ENCODE data around the gene MLPH. TPM values are rescaled to one million over a fixed set of nuclear protein-coding genes. Genes with fewer than 3 reads are reported as not detected.

The MLPH gene
- total and polyA plus RNA-seq, 2 of the 13 experiments (the other 11 are each of a cell fraction or from before 2014, with no cell fraction given): 0.12 TPM; not detected in 1

DNA sequence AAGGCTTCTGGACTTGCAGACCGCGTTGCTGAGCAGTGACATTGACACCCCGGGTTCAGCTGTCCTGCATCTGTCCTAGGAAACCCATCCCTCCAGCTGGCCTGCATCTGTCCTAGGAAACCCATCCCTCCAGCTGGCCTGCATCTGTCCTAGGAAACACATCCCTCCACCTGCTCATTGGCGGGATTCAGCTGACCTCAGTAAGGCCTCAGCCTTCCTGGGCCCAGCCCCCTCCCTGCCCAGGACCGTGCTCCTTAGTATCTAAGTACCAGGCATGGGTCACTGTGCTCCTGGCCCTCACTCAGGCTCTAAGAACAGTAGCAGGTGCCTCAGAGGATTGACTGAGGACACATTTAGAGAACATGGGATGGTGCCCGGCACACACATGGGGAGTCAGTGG, 1.2 kb downstream of the MLPH start:
- no peaks in the 10 kb centered on the region for H3K79me2 ChIP-seq (ENCODE audit: insufficient read depth, low read length)

More for the DNA sequence above, 1.2 kb downstream of the MLPH start:
- DNase-seq (ENCODE audit: low spot score): no peak
- Histone ChIP-seq H3K4me2 (ENCODE audit: low read depth, low read length) (no peak overlapping the region), H3K4me1 (ENCODE audit: insufficient read depth, low read length) (peaks cover 1% of the 10 kb centered on the region; the same call in 1 of the 2 replicates), H2AFZ (ENCODE audit: low read length) (no peak overlapping the region), H3K36me3 (replicated peaks in 1 of 2; ENCODE audit: control insufficient read depth in 1 of 2, insufficient read depth in 2 of 2, low read length in 2 of 2) (no peaks in the 10 kb centered on the region), H3K9me3 (ENCODE audit: low read length) (peaks cover 29% of the 10 kb centered on the region), H3K9ac (ENCODE audit: insufficient read depth, low read depth, low read length) (no peak overlapping the region), H4K20me1 (ENCODE audit: insufficient read depth, low read length) (no peaks in the 10 kb centered on the region), H3K27me3 (ENCODE audit: control insufficient read depth in 1 of 2, insufficient read depth in 2 of 2, low read length in 2 of 2) (peaks cover 0 to 36% of the 10 kb centered on the region in 2 experiments; a peak in 3 of 5 replicates), H3K27ac (ENCODE audit: extremely low read length, insufficient read depth, low read length) (no peak overlapping the region), H3K4me3 (replicated peaks in 1 of 3; ENCODE audit: insufficient read depth in 1 of 3, low read depth in 2 of 3, low read length in 3 of 3) (no peak overlapping the region)
- ATAC-seq: no peak
- ChIA-PET POLR2A (no interaction called here), CTCF (ENCODE audit: low intra/inter-chr PET ratio, low total read pairs) (no interaction called here)
- FAIRE-seq: no peak
- no peak for TF ChIP-seq CBX1 (IDR thresholded peaks at IDR 0.05; ENCODE audit: low read depth)
- TF ChIP-seq ZBTB25 (CRISPR knock-in tag; IDR thresholded peaks at IDR 0.05): no peak
- no peak for TF ChIP-seq ZSCAN31 (CRISPR knock-in tag; IDR thresholded peaks at IDR 0.05; ENCODE audit: low read depth)
- TF ChIP-seq NFYB (CRISPR knock-in tag; IDR thresholded peaks at IDR 0.05): no peak
- no peak for TF ChIP-seq HIC2 (CRISPR knock-in tag; IDR thresholded peaks at IDR 0.05; ENCODE audit: low read depth)
- TF ChIP-seq HINFP (CRISPR knock-in tag; IDR thresholded peaks at IDR 0.05; ENCODE audit: low read depth): no peak
- no peak for TF ChIP-seq ARID5B (CRISPR knock-in tag; IDR thresholded peaks at IDR 0.05)
- TF ChIP-seq NR2C2 (CRISPR knock-in tag; IDR thresholded peaks at IDR 0.05; ENCODE audit: borderline replicate concordance): no peak
- no peak for TF ChIP-seq ZNF207 (IDR thresholded peaks at IDR 0.05; ENCODE audit: borderline replicate concordance)
- TF ChIP-seq CREB1 (IDR thresholded peaks at IDR 0.05): no peak
- no peak for TF ChIP-seq CREB1 (CRISPR knock-in tag; IDR thresholded peaks at IDR 0.05)
- TF ChIP-seq CHD4 (IDR thresholded peaks at IDR 0.05; ENCODE audit: borderline replicate concordance, low read length): no peak
- TF ChIP-seq HOXA5 (CRISPR knock-in tag; IDR thresholded peaks at IDR 0.05): no peak
- TF ChIP-seq FUBP1 (CRISPR knock-in tag; IDR thresholded peaks at IDR 0.05; ENCODE audit: borderline replicate concordance): no peak
- intact Hi-C loops (cut with micrococcal nuclease; ENCODE audit: unreplicated experiment): no loop called here
- BruUV-seq (replicated peaks): no TSS peak
- in situ Hi-C loops (cut with HindIII; ENCODE audit: extremely low pct_ligation_motif_present, low pct_unique_long_range_greater_than_20kb): no loop called here
- 28% methylated on average over 6 of the region's 6 CpGs for WGBS (ENCODE audit: low lambda C conversion rate)
